T-cell (primary cell): ENCODE data around the gene TMEM98. TPM values are rescaled to one million over a fixed set of nuclear protein-coding genes. Genes with fewer than 3 reads are reported as not detected.
"Not testable (repeated sequence)": the region's sequence is repeated elsewhere in the genome, so short reads cannot be mapped to it uniquely, and the experiment has no call there.

Experiments used
- ATAC-seq, 4 experiments: fragments of 200-7000 bp in 3 of 4; fragments of 150-1000 bp in 1 of 4; cut with Tn5 transposase; replicated peaks in 1 of 4; 1 replicate in 3 of 4; 2 replicates in 1 of 4; pipeline ENCODE4 v1.10.0; 2021; ENCODE audit warnings: moderate library complexity in 3 of 4, mild to moderate bottlenecking in 2 of 4, moderate number of reproducible peaks in 1 of 4
- CTCF ChIA-PET, 2 donors: fragments of 300-600 bp; sonication (Branson Sonifier 250); formaldehyde crosslinking; loops; one replicate each; lab custom pipeline; 2022; ENCODE audit warnings: antibody characterized with exemption in 2 of 2; lab: Charles Lee
- POLR2A ChIA-PET, 2 donors: fragments of 300-600 bp; sonication (Branson Sonifier 250); formaldehyde crosslinking; loops; one replicate each; lab custom pipeline; 2022; ENCODE audit warnings: antibody characterized with exemption in 2 of 2; lab: Charles Lee
- DNase-seq, 35 experiments: peaks; one replicate each; pipeline versions ENCODE4 v3.0.0 to v3.0.0-alpha.2; 2013 to 2023
- H3K27ac ChIP-seq: one replicate; pipeline ENCODE4 v1.5.1; 2013; ENCODE audit warnings: low read length
- H3K27me3 ChIP-seq, 2 experiments: replicated peaks in 1 of 2; 1 replicate in 1 of 2; 2 replicates in 1 of 2; pipeline versions ENCODE4 v1.6.1 to v1.7.0; 2013; ENCODE audit warnings: low read length in 1 of 2, mixed read lengths in 1 of 2; ENCODE audit not compliant: control insufficient read depth in 2 of 2, insufficient read depth in 2 of 2; ENCODE audit errors: extremely low read depth in 1 of 2
- H3K36me3 ChIP-seq, 2 donors: 1 replicate in 1 of 2; 2 replicates in 1 of 2; pipeline versions ENCODE4 v1.6.1 to v1.7.0; 2013; ENCODE audit warnings: low read length in 1 of 2; ENCODE audit not compliant: control insufficient read depth in 2 of 2, insufficient read depth in 1 of 2; ENCODE audit errors: extremely low read depth in 1 of 2
- H3K4me1 ChIP-seq, 2 experiments: 1 replicate in 1 of 2; 2 replicates in 1 of 2; pipeline versions ENCODE4 v1.6.1 to v1.7.0; 2013; ENCODE audit warnings: low read length in 2 of 2, mixed read lengths in 1 of 2; ENCODE audit not compliant: insufficient read depth in 2 of 2, control insufficient read depth in 1 of 2; ENCODE audit errors: extremely low read depth in 1 of 2
- H3K4me3 ChIP-seq, 2 donors: 1 replicate in 1 of 2; 2 replicates in 1 of 2; pipeline versions ENCODE4 v1.5.1 to v1.7.0; 2013; ENCODE audit warnings: mild to moderate bottlenecking in 2 of 2, low read length in 1 of 2, moderate library complexity in 1 of 2; ENCODE audit not compliant: control insufficient read depth in 1 of 2; ENCODE audit errors: extremely low read depth in 1 of 2
- H3K9me3 ChIP-seq: 2 replicates; pipeline ENCODE4 v1.7.0; 2013
- H3K27ac Mint-ChIP-seq, 2 donors: one replicate each; pipeline ENCODE4 v1.8.0; 2020 to 2021; ENCODE audit warnings: mild to moderate bottlenecking in 2 of 2, mixed read lengths in 2 of 2
- H3K27me3 Mint-ChIP-seq, 2 donors: one replicate each; pipeline ENCODE4 v1.8.0; 2021 to 2022; ENCODE audit warnings: mixed read lengths in 2 of 2
- H3K36me3 Mint-ChIP-seq: one replicate; pipeline ENCODE4 v1.8.0; 2021; ENCODE audit warnings: mixed read lengths
- H3K4me1 Mint-ChIP-seq, 3 donors: one replicate each; pipeline ENCODE4 v1.8.0; 2020 to 2022; ENCODE audit warnings: mixed read lengths in 3 of 3, mild to moderate bottlenecking in 1 of 3
- H3K4me3 Mint-ChIP-seq, 3 donors: one replicate each; pipeline ENCODE4 v1.8.0; 2020 to 2022; ENCODE audit warnings: mild to moderate bottlenecking in 3 of 3, mixed read lengths in 3 of 3, moderate library complexity in 3 of 3
- H3K9me3 Mint-ChIP-seq, 3 donors: one replicate each; pipeline ENCODE4 v1.8.0; 2020 to 2022; ENCODE audit warnings: mixed read lengths in 3 of 3
- WGBS: methylation state at CpG from one replicate; pipeline ENCODE4 v1.1.5; 2013; ENCODE audit warnings: missing lambda C conversion rate; ENCODE audit not compliant: insufficient coverage; 5-methylcytosine and 5-hydroxymethylcytosine counted together
- total RNA-seq, 35 experiments: library from RNA in 6 of 35; stranded (reverse) in 6 of 35; fragments of 120-200 nt in 1 of 35; gene quantifications; one replicate each; pipeline versions ENCODE4 v1.2.1 to v1.2.4 and lab custom pipeline; 2013 to 2026

The TMEM98 gene
- total RNA-seq, 5 donors from 2014 or later (not counting 1 experiment from before 2014, with no cell fraction given) = 0.26 to 0.41 (median 0.36) TPM; not detected in 2

DNA sequence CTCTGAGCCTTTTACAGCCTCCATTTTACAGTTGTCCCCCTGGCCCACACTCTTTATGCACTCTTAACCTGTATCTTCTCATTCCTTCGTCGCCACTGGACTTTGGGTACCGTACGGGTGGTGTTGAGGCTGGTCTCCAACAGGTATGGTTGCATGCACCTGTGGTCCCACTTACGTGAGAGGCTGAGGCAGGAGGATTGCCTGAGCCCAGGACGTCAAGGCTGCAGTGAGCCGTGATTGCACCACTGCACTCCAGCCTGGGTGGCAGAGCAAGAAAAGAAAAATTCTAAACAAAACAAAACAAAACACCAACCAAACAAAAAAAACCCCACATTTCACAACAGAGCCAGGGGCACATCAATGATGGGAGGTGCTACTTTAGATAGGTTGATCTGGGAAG lies 14.4 kb upstream of the TMEM98 start:
- Histone ChIP-seq H3K4me3 (no peak overlapping the region), H3K27ac (no peak overlapping the region), H3K27me3 (no peaks in the 10 kb centered on the region), H3K36me3 (no peaks in the 10 kb centered on the region), H3K9me3 (no peaks in the 10 kb centered on the region), H3K4me1 (no peaks in the 10 kb centered on the region)
- 95% methylated on average over 6 of the region's 7 CpGs for WGBS
- no peaks in the 10 kb centered on the region for H3K36me3 Mint-ChIP-seq
- CTCF ChIA-PET = no interaction called here
- POLR2A ChIA-PET = no interaction called here
- H3K4me3 Mint-ChIP-seq = no peak overlapping the region
- DNase-seq = no peak
- ATAC-seq = no peak
- H3K4me1 Mint-ChIP-seq = no peaks in the 10 kb centered on the region
- no peaks in the 10 kb centered on the region for H3K9me3 Mint-ChIP-seq
- H3K27ac Mint-ChIP-seq = no peak overlapping the region
- peaks cover 0 to 4% of the 10 kb centered on the region in 2 donors for H3K27me3 Mint-ChIP-seq

DNA sequence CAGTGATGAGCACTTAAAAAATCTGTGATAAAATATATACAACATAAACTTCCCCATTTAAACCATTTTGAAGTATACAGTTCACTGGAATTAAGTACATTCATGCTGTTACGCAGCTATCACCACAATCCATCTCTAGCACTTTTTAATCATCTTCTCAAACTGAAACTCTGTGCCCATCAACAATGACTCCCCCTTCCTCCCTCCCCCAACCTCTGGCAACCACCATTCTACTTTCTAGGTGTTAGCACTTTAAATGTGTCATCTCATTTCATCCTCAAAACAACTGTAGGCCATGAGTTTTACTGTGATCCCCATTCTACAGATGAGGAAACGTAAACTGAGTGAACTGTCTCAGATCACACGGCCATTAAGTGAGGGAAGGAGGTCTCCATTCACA lies 13.8 kb upstream of the TMEM98 start:
- CTCF ChIA-PET = no interaction called here

DNA sequence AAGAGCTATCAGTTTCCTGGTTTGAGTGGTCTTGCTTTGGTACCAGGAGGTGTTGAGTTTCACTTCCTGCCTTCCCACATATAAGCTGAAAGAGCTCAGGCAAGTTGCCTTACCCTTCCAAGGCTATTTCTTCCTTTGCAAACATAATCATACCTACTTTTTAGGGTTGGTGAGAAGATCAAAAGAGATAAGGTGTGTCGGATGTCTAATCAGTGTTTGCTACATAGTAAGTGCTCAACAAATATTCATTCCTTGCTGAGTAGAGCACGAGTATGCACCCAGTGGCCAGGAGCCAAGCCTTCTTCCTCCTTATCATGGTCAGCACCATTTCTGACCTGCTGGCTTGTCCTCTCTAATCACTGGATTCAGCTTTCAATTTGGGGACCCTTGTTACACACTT lies 12.7 kb upstream of the TMEM98 start:
- POLR2A ChIA-PET = no interaction called here
- 80% methylated on average over 1 of the region's 2 CpGs for WGBS

More for the DNA sequence above, 13.8 kb upstream of the TMEM98 start:
- no peak overlapping the region for H3K4me3 ChIP-seq
- no peak overlapping the region for H3K27ac ChIP-seq
- ATAC-seq (no peak), DNase-seq (no peak)
- no peak overlapping the region for H3K27ac Mint-ChIP-seq
- no peaks in the 10 kb centered on the region for H3K9me3 ChIP-seq
- peaks cover 0 to 4% of the 10 kb centered on the region in 2 donors for H3K27me3 Mint-ChIP-seq
- no peaks in the 10 kb centered on the region for H3K4me1 Mint-ChIP-seq
- H3K4me3 Mint-ChIP-seq = no peak overlapping the region
- no peaks in the 10 kb centered on the region for H3K9me3 Mint-ChIP-seq
- H3K36me3 ChIP-seq = no peaks in the 10 kb centered on the region
- H3K36me3 Mint-ChIP-seq = no peaks in the 10 kb centered on the region
- no peaks in the 10 kb centered on the region for H3K27me3 ChIP-seq
- POLR2A ChIA-PET = no interaction called here
- no peaks in the 10 kb centered on the region for H3K4me1 ChIP-seq
- WGBS = 33% methylated on average over 2 of the region's 3 CpGs

DNA sequence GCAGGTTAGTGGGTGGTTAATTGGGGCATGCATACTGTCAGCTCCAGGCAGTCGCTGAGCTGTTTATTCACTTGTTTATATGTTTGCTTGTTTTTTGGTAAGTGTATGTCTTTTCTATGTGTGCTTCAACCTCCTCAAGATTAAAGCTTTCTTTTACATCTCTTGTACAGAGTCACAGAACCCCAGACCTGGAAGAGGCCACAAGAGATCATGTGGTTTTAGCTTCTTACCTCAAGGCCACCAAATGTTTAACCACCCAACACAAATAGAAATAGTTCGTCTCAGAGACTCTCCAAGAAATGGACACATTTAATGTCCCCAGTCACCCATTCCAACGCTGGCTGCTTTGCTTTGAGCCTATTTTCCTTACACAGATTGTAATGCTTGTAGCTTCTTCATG lies 11.8 kb upstream of the TMEM98 start:
- no peaks in the 10 kb centered on the region for H3K36me3 Mint-ChIP-seq
- ChIA-PET POLR2A (no interaction called here), CTCF (interaction anchor here in 1 of 2 donors (0.6 kb wide), 1 partner anchor 9 kb away, joined by 4 read pairs; no protein-coding TSS in a partner anchor)
- Histone ChIP-seq H3K27ac (no peak overlapping the region), H3K4me3 (no peak overlapping the region), H3K9me3 (no peaks in the 10 kb centered on the region), H3K4me1 (no peaks in the 10 kb centered on the region), H3K36me3 (no peaks in the 10 kb centered on the region), H3K27me3 (no peaks in the 10 kb centered on the region)
- H3K27me3 Mint-ChIP-seq = peaks cover 0 to 4% of the 10 kb centered on the region in 2 donors
- no peak overlapping the region for H3K4me3 Mint-ChIP-seq
- no peak for DNase-seq
- H3K9me3 Mint-ChIP-seq = no peaks in the 10 kb centered on the region
- ATAC-seq = no peak
- no peak overlapping the region for H3K27ac Mint-ChIP-seq
- 38% methylated on average over 2 of the region's 3 CpGs for WGBS
- H3K4me1 Mint-ChIP-seq = no peaks in the 10 kb centered on the region

More for the DNA sequence above, 12.7 kb upstream of the TMEM98 start:
- H3K27me3 Mint-ChIP-seq = peaks cover 0 to 4% of the 10 kb centered on the region in 2 donors
- Histone ChIP-seq H3K9me3 (no peaks in the 10 kb centered on the region), H3K36me3 (no peaks in the 10 kb centered on the region), H3K4me1 (no peaks in the 10 kb centered on the region), H3K4me3 (no peak overlapping the region), H3K27me3 (no peaks in the 10 kb centered on the region), H3K27ac (no peak overlapping the region)
- H3K4me1 Mint-ChIP-seq = no peaks in the 10 kb centered on the region
- H3K27ac Mint-ChIP-seq = no peak overlapping the region
- no peak overlapping the region for H3K4me3 Mint-ChIP-seq
- no peaks in the 10 kb centered on the region for H3K9me3 Mint-ChIP-seq
- ATAC-seq (no peak), DNase-seq (no peak)
- H3K36me3 Mint-ChIP-seq = no peaks in the 10 kb centered on the region
- CTCF ChIA-PET = no interaction called here

DNA sequence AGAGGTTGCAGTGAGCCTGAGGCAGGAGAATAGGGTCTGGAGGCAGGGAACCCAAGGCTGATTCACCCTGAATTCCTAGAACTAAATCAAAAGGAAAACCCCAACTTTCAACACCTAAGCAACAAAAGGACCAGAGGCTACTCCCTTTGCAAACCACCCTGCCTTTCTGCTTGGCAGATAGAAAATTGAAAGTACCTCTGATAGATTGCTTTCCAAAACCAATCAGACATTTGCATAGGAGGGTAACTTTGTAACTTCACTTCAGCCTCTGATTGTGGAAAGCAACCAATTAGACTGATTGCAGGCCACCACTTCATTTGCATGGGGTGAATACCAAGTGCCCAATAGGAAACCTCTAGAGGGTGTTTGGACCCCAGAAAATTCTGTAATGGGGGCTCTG lies 10.9 kb upstream of the TMEM98 start:
- CTCF ChIA-PET = interaction anchor here in 1 of 2 donors (0.5 kb wide), 1 partner anchor 360 kb away, joined by 3 read pairs; no protein-coding TSS in a partner anchor
- H3K27me3 ChIP-seq = no peaks in the 10 kb centered on the region
- H3K9me3 Mint-ChIP-seq = no peaks in the 10 kb centered on the region
- no peaks in the 10 kb centered on the region for H3K4me1 ChIP-seq
- H3K4me3 ChIP-seq = no peak overlapping the region
- no peak overlapping the region for H3K27ac ChIP-seq
- DNase-seq (no peak), ATAC-seq (no peak)
- peaks cover 0 to 4% of the 10 kb centered on the region in 2 donors for H3K27me3 Mint-ChIP-seq
- H3K4me3 Mint-ChIP-seq = no peak overlapping the region
- H3K4me1 Mint-ChIP-seq = no peaks in the 10 kb centered on the region
- POLR2A ChIA-PET = no interaction called here
- no peaks in the 10 kb centered on the region for H3K36me3 Mint-ChIP-seq
- no peaks in the 10 kb centered on the region for H3K36me3 ChIP-seq
- H3K9me3 ChIP-seq = no peaks in the 10 kb centered on the region
- no peak overlapping the region for H3K27ac Mint-ChIP-seq

DNA sequence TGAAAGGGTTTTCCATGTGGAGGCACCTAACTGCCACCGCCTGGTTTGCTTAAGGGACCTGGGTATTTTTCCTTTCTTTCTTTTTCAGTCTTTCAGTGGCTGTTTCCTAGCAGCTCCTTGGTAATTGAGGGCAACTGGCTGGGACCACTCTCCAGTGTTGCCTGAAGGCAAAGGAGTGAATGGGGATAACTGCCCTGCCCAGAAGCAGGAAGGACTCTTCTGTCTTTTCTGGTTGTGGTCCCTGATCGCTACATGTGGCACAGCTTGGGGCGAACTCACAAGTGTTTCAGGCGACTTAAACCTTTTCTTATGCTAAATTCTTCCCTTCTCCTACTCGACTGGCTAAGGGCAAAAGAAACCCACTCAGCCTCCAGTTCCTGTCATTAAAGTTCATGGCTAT lies 10.1 kb upstream of the TMEM98 start:
- no CpG with 5 or more reads among the region's 5 CpGs for WGBS
- Mint-ChIP-seq H3K4me1 (no peaks in the 10 kb centered on the region), H3K27ac (no peak overlapping the region), H3K27me3 (peaks cover 0 to 4% of the 10 kb centered on the region in 2 donors), H3K36me3 (no peaks in the 10 kb centered on the region), H3K9me3 (no peaks in the 10 kb centered on the region), H3K4me3 (no peak overlapping the region)
- H3K4me3 ChIP-seq = no peak overlapping the region
- DNase-seq (no peak), ATAC-seq (no peak)
- no peak overlapping the region for H3K27ac ChIP-seq
- CTCF ChIA-PET = interaction anchor here in 1 of 2 donors (0.5 kb wide), 1 partner anchor 361 kb away, joined by 3 read pairs; no protein-coding TSS in a partner anchor
- no peaks in the 10 kb centered on the region for H3K9me3 ChIP-seq
- no peaks in the 10 kb centered on the region for H3K4me1 ChIP-seq
- no peaks in the 10 kb centered on the region for H3K36me3 ChIP-seq
- POLR2A ChIA-PET = no interaction called here
- H3K27me3 ChIP-seq = no peaks in the 10 kb centered on the region

DNA sequence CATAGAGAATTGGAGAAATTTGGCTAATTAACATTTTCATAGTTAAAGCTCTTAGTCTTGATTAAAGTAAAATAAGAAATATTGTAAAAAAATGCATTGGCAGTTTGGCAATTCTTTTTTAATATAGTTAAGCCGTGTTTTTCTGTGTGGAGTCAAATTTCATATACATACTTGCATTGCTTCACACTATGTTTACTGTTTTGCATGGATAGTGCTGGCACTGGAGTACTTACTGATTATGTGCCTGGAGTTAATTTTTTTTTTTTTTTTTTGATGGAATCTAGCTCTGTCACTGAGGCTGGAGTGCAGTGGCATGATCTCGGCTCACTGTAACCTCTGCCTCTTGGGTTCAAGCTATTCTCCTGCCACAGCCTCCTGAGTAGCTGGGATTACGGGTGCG lies 8.1 kb upstream of the TMEM98 start:
- H3K27ac ChIP-seq, H3K4me3 Mint-ChIP-seq, H3K36me3 Mint-ChIP-seq, ATAC-seq, H3K9me3 ChIP-seq, H3K27me3 Mint-ChIP-seq, H3K4me1 Mint-ChIP-seq, H3K36me3 ChIP-seq, H3K9me3 Mint-ChIP-seq, H3K4me3 ChIP-seq, H3K27ac Mint-ChIP-seq, H3K27me3 ChIP-seq, DNase-seq, POLR2A ChIA-PET, H3K4me1 ChIP-seq: not testable (repeated sequence)
- WGBS = no CpG with 5 or more reads among the region's 4 CpGs
- CTCF ChIA-PET = interaction anchor here in 1 of 2 donors (0.6 kb wide), 1 partner anchor 63 kb away, joined by 3 read pairs; no protein-coding TSS in a partner anchor
